GM12891 (cell line): ENCODE data around the gene TRANK1.
"Not testable (repeated sequence)": the region's sequence is repeated elsewhere in the genome, so short reads cannot be mapped to it uniquely, and the experiment has no call there.

ENCODE experiments used
- DNase-seq: peaks from one replicate; pipeline ENCODE4 v3.0.0; 2011; ENCODE audit warnings: low spot score; ENCODE audit not compliant: insufficient read length
- FAIRE-seq: peaks from 2 replicates; lab custom pipeline; 2011; peaks lifted over from hg19 to GRCh38; lab: Jason Lieb, UNC
- PAX5 ChIP-seq: IDR thresholded peaks from 2 replicates; pipeline ENCODE4 v1.6.1; 2011; ENCODE audit warnings: low read length, moderate library complexity, mild to moderate bottlenecking; ENCODE audit not compliant: insufficient read depth, severe bottlenecking
- POLR2A ChIP-seq: IDR thresholded peaks from 2 replicates; pipeline ENCODE4 v1.6.1; 2011; ENCODE audit warnings: low read depth, low read length, control low read depth
- POLR2AphosphoS5 ChIP-seq: IDR thresholded peaks from 2 replicates; pipeline ENCODE4 v1.6.1; 2011; ENCODE audit warnings: low read depth, low read length, control low read depth
- POU2F2 ChIP-seq: IDR thresholded peaks from 2 replicates; pipeline ENCODE4 v1.6.1; 2011; ENCODE audit warnings: low read depth, mild to moderate bottlenecking, control low read depth, low read length, moderate library complexity
- SPI1 ChIP-seq: IDR thresholded peaks from 2 replicates; pipeline ENCODE4 v1.6.1; 2011; ENCODE audit warnings: low read depth, low read length, control low read depth
- TAF1 ChIP-seq: IDR thresholded peaks from 2 replicates; pipeline ENCODE4 v1.6.1; 2011; ENCODE audit warnings: low read depth, low read length, control low read depth

TRANK1 gene

DNA sequence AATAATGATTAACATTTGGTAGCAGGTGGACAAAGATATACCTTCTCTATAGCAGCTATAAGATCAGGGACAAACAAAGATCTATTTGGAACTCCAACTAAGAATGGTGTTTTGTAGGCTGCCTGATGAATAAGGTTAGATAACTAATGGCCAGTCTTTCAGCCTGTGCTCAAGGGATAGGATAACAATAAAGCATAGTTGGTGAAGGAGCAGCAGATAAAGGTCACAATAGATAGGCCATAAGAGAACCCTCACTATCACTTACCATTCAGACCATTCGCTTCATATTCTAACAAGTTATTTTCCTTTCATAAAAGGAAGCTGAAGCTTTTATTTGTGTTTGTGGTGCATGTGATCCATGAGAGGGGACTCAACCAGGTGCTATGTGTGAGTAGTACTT, 28.3 kb upstream of the TRANK1 start:
- DNase-seq (no peak), FAIRE-seq (no peak)
- no peak for TF ChIP-seq TAF1
- no peak for TF ChIP-seq SPI1
- no peak for TF ChIP-seq PAX5
- no peak for TF ChIP-seq POLR2AphosphoS5
- TF ChIP-seq POU2F2: no peak
- no peak for TF ChIP-seq POLR2A

DNA sequence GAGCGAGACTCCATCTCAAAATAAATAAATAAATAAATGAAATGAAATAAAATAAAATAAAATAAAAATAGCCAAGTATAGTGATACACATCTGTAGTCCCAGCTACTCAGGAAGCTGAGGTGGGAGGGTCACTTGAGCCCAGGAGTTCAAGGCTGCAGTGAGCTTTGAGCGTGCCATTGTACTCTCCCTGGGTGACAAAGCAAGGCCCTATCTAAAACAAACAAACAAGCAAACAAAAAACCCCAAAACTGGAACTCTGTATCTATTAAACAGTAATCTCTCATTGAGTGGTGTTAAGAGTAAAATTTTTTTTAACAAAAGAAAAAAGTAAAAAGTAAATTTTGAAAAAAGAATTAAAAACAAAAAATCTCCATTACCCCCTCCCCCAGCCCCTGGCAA, 27.3 kb upstream of the TRANK1 start:
- DNase-seq: no peak
- TF ChIP-seq SPI1 (no peak), TAF1 (no peak), PAX5 (no peak), POU2F2 (no peak), POLR2AphosphoS5 (no peak), POLR2A (no peak)
- no peak for FAIRE-seq

GRCh38 chr3:36969540-36970432, 24.9 kb upstream of the TRANK1 start:
- DNase-seq (peak; percentile 55), FAIRE-seq (peak; percentile 97)
- no peak for TF ChIP-seq TAF1
- TF ChIP-seq SPI1: peak; percentile 90

DNA sequence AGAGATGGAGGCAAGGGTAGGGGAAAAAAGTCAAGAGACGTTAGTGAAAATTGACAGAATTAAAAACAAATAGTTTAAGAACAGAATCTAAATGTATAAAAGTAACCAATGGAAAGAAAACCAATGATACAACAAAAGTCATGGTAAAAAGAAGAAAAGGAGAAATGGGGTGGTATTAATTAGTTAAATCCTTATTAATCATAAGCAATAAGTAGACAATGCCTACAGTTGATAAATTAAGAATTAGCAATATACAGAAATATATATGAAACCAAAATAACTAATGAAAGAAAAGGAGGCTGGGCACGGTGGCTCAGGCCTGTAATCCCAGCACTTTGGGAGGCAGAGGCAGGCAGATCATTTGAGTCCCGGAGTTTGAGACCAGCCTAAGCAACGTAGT, 24.2 kb upstream of the TRANK1 start:
- FAIRE-seq (no peak), DNase-seq (no peak)
- TF ChIP-seq SPI1: no peak
- TF ChIP-seq POLR2A: no peak
- TF ChIP-seq PAX5: no peak
- no peak for TF ChIP-seq POU2F2
- no peak for TF ChIP-seq TAF1
- no peak for TF ChIP-seq POLR2AphosphoS5

GRCh38 chr3:36965440-36965839, 20.6 kb upstream of the TRANK1 start:
- DNase-seq: no peak
- no peak for FAIRE-seq
- TF ChIP-seq SPI1 (no peak), TAF1 (no peak), POLR2AphosphoS5 (no peak), POU2F2 (no peak), PAX5 (no peak)

DNA sequence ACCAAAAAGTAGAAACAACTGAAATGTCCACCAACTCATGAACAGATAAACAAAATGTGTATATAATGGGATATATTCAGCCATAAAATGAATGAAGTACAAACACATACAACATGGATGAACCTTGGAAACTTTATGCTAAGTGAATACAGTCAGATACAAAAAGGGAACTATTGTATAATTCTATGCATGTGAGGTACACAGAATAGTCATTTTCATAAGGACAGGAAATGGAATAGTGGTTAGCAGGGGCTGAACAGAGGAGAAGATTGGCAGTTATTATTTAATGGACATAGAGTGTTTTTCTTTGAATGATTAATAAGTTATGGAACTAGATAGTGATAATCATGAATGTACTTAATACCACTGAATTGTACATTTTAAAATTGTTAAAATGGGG, 20.0 kb upstream of the TRANK1 start:
- TF ChIP-seq POLR2A (no peak), SPI1 (no peak), POLR2AphosphoS5 (no peak), POU2F2 (no peak), TAF1 (no peak), PAX5 (no peak)
- DNase-seq: no peak
- no peak for FAIRE-seq

GRCh38 chr3:36964331-36964730, 19.5 kb upstream of the TRANK1 start:
- FAIRE-seq: no peak
- no peak for DNase-seq
- no peak for TF ChIP-seq POLR2A
- TF ChIP-seq POU2F2: no peak
- no peak for TF ChIP-seq SPI1
- TF ChIP-seq TAF1: no peak
- no peak for TF ChIP-seq PAX5
- no peak for TF ChIP-seq POLR2AphosphoS5

- not testable (repeated sequence) for DNase-seq, FAIRE-seq
These were observed 18.2 kb upstream of the TRANK1 start for GRCh38 chr3:36963008-36963407.

DNA sequence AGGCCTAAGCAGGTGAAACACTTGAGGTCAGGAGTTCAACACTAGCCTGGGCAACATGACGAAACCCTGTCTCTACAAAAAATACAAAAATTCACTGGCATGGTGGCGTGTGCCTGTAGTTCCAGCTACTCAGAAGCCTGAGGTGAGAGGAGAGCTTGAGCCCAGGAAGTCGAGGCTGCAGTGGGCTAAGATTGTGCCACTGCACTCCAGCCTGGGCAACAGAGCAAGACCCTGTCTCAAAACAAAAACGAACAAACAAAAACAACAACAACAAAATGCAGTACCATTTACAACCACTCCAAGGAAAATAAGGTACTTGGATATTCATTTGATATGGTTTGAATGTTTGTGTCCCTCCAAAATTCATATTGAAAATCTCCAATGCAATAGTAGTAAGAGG, 15.6 kb upstream of the TRANK1 start:
- TF ChIP-seq SPI1: no peak
- TF ChIP-seq POLR2A: no peak
- TF ChIP-seq TAF1: no peak
- no peak for TF ChIP-seq POU2F2
- TF ChIP-seq POLR2AphosphoS5: no peak
- TF ChIP-seq PAX5: no peak
- FAIRE-seq: no peak
- no peak for DNase-seq

DNA sequence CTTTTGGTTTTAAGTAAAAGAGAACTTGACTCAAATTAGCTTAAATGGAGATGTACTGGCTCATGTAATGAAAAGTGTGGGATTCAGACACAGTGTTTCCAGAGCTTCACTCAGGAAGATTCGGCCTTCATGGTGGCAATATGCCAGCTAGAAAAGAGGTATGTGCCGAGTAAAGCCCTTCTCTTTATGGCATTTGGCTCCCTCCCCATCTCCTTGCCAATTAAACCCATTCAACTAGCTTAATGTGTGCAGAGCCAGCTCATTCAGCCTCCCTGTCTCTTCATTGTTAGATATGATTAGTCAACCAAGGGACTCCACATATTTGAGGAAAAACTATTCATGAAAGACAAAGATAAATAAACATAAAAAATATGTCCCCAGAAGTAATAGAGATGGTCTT, 15.0 kb upstream of the TRANK1 start:
- TF ChIP-seq POLR2AphosphoS5 (no peak), TAF1 (no peak), POU2F2 (no peak), POLR2A (no peak), SPI1 (no peak), PAX5 (no peak)
- DNase-seq (no peak), FAIRE-seq (no peak)
